ENCODE measurements around the gene KCNIP1.

DNA sequence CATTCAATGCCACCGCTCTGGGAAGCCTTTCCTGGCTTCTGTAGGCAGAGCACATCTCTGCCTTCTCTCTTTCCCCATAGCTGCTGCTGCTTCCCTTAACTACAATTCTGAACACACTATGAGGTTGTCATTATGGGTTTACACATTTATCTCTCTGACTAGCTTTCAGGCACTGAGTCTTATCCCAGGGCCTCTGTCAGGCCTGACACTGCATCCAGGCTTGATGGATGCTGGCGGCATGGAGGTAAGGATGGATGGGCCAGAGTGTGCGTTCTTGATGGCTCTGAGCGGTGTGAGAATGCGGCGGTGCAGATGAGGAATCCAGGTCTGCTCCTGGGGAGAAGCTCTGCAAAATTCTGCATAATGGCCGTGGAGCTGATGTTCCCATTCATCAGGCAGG is 6.3 kb downstream of the KCNIP1 start:
- TF ChIP-seq POLR2AphosphoS5 (IDR thresholded peaks at IDR 0.05; ENCODE audit: low read depth, low read length) (no peak), RAD21 (IDR thresholded peaks at IDR 0.05; ENCODE audit: low read depth) (no peak), EZH2 (IDR thresholded peaks at IDR 0.05) (no peak), POLR2A (IDR thresholded peaks at IDR 0.05; ENCODE audit: borderline replicate concordance, extremely low read depth, insufficient read depth, insufficient read length) (no peak), EZH2phosphoT487 (IDR thresholded peaks at IDR 0.05; ENCODE audit: borderline replicate concordance) (no peak), FOSL1 (IDR thresholded peaks at IDR 0.05; ENCODE audit: low read depth) (no peak), YY1 (IDR thresholded peaks at IDR 0.05; ENCODE audit: extremely low read depth, insufficient replicate concordance, low read depth, low read length) (no peak), ELF1 (IDR thresholded peaks at IDR 0.05; ENCODE audit: borderline replicate concordance, low read depth) (no peak)
- TF ChIP-seq, protein P1, sequence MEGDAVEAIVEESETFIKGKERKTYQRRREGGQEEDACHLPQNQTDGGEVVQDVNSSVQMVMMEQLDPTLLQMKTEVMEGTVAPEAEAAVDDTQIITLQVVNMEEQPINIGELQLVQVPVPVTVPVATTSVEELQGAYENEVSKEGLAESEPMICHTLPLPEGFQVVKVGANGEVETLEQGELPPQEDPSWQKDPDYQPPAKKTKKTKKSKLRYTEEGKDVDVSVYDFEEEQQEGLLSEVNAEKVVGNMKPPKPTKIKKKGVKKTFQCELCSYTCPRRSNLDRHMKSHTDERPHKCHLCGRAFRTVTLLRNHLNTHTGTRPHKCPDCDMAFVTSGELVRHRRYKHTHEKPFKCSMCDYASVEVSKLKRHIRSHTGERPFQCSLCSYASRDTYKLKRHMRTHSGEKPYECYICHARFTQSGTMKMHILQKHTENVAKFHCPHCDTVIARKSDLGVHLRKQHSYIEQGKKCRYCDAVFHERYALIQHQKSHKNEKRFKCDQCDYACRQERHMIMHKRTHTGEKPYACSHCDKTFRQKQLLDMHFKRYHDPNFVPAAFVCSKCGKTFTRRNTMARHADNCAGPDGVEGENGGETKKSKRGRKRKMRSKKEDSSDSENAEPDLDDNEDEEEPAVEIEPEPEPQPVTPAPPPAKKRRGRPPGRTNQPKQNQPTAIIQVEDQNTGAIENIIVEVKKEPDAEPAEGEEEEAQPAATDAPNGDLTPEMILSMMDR (IDR thresholded peaks at IDR 0.05 in 2 of 3, conservative IDR thresholded peaks at IDR 0.05 in 1 of 3; ENCODE audit: borderline replicate concordance in 1 of 3, insufficient read depth in 1 of 3, low read depth in 2 of 3, low read length in 2 of 3) = no peak
- TF ChIP-seq, protein P2, sequence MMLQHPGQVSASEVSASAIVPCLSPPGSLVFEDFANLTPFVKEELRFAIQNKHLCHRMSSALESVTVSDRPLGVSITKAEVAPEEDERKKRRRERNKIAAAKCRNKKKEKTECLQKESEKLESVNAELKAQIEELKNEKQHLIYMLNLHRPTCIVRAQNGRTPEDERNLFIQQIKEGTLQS (IDR thresholded peaks at IDR 0.05) = no peak
- TF ChIP-seq, protein P3, sequence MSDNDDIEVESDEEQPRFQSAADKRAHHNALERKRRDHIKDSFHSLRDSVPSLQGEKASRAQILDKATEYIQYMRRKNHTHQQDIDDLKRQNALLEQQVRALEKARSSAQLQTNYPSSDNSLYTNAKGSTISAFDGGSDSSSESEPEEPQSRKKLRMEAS (IDR thresholded peaks at IDR 0.05) = no peak
- TF ChIP-seq, protein P4, sequence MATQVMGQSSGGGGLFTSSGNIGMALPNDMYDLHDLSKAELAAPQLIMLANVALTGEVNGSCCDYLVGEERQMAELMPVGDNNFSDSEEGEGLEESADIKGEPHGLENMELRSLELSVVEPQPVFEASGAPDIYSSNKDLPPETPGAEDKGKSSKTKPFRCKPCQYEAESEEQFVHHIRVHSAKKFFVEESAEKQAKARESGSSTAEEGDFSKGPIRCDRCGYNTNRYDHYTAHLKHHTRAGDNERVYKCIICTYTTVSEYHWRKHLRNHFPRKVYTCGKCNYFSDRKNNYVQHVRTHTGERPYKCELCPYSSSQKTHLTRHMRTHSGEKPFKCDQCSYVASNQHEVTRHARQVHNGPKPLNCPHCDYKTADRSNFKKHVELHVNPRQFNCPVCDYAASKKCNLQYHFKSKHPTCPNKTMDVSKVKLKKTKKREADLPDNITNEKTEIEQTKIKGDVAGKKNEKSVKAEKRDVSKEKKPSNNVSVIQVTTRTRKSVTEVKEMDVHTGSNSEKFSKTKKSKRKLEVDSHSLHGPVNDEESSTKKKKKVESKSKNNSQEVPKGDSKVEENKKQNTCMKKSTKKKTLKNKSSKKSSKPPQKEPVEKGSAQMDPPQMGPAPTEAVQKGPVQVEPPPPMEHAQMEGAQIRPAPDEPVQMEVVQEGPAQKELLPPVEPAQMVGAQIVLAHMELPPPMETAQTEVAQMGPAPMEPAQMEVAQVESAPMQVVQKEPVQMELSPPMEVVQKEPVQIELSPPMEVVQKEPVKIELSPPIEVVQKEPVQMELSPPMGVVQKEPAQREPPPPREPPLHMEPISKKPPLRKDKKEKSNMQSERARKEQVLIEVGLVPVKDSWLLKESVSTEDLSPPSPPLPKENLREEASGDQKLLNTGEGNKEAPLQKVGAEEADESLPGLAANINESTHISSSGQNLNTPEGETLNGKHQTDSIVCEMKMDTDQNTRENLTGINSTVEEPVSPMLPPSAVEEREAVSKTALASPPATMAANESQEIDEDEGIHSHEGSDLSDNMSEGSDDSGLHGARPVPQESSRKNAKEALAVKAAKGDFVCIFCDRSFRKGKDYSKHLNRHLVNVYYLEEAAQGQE (IDR thresholded peaks at IDR 0.05; ENCODE audit: low read depth) = no peak
